GM12878 (cell line): ENCODE results near the gene TMEM231. TPM values are rescaled to one million over a fixed set of nuclear protein-coding genes. Genes with fewer than 3 reads are reported as not detected.

Source experiments
- ATAC-seq: fragments of 200-7000 bp; cut with Tn5 transposase; 3 replicates; pipeline ENCODE4 v1.9.1; 2020; ENCODE audit warnings: mild to moderate bottlenecking, moderate library complexity
- BruUV-seq: library from RNA; stranded (reverse); fragments of 400-500 nt; replicated peaks from 2 replicates; lab custom pipeline; 2021; lab: Mats Ljungman, UMichigan
- CTCF ChIA-PET: fragments of 300-600 bp; sonication (Branson Sonifier 250); formaldehyde crosslinking; extraction: SDS; loops from one replicate; lab custom pipeline; 2021; ENCODE audit warnings: inconsistent platforms; lab: Yijun Ruan, JAX
- POLR2A ChIA-PET: fragments of 350-600 bp; formaldehyde crosslinking; extraction: SDS; loops from one replicate; lab custom pipeline; 2021; ENCODE audit warnings: inconsistent platforms; lab: Charles Lee
- RAD21 ChIA-PET: fragments of 300-600 bp; sonication (Branson Sonifier 250); formaldehyde crosslinking; loops from one replicate; lab custom pipeline; 2023; ENCODE audit warnings: antibody characterized with exemption; ENCODE audit not compliant: unreplicated experiment; lab: Charles Lee
- SMC1A ChIA-PET: fragments of 300-600 bp; sonication (Branson Sonifier 250); formaldehyde crosslinking; loops from one replicate; lab custom pipeline; 2023; ENCODE audit not compliant: unreplicated experiment, uncharacterized antibody; lab: Charles Lee
- DNase-seq: peaks from one replicate; pipeline ENCODE4 v3.0.0-alpha.2; 2011; ENCODE audit warnings: low read depth, low spot score
- FAIRE-seq: peaks from 3 replicates; lab custom pipeline; 2011; peaks lifted over from hg19 to GRCh38; lab: Jason Lieb, UNC
- H2AFZ ChIP-seq: 2 replicates; pipeline ENCODE4 v1.6.0; 2011; ENCODE audit warnings: low read depth, low read length, control low read depth; ENCODE audit not compliant: control insufficient read depth
- H3K27ac ChIP-seq: 2 replicates; pipeline ENCODE4 v1.5.1; 2011; ENCODE audit warnings: control low read depth; ENCODE audit not compliant: control insufficient read depth, insufficient read depth
- H3K27me3 ChIP-seq, 2 experiments: replicated peaks in 1 of 2; 2 replicates each; pipeline versions ENCODE4 v1.6.0 to v1.6.1; 2011; ENCODE audit warnings: low read length in 1 of 2; ENCODE audit not compliant: control insufficient read depth in 2 of 2, insufficient read depth in 2 of 2
- H3K36me3 ChIP-seq, 2 experiments: 2 replicates each; pipeline ENCODE4 v1.5.1; 2011; ENCODE audit warnings: low read length in 1 of 2; ENCODE audit not compliant: control insufficient read depth in 2 of 2, insufficient read depth in 2 of 2
- H3K4me1 ChIP-seq: 2 replicates; pipeline ENCODE4 v1.6.1; 2011; ENCODE audit warnings: mild to moderate bottlenecking, low read length, moderate library complexity, mixed read lengths; ENCODE audit not compliant: control insufficient read depth, insufficient read depth
- H3K4me2 ChIP-seq: 2 replicates; pipeline ENCODE4 v1.6.0; 2011; ENCODE audit warnings: control low read depth; ENCODE audit not compliant: control insufficient read depth, insufficient read depth
- H3K4me3 ChIP-seq: fragments of 200-600 bp; sonication (generic); 2 replicates; pipeline ENCODE4 v1.5.1; 2016
- H3K79me2 ChIP-seq: 2 replicates; pipeline ENCODE4 v1.6.0; 2011; ENCODE audit warnings: low read length; ENCODE audit not compliant: control insufficient read depth, insufficient read depth
- H3K9ac ChIP-seq: 2 replicates; pipeline ENCODE4 v1.8.0; 2011; ENCODE audit warnings: low read length, control low read depth, mixed read lengths; ENCODE audit not compliant: control insufficient read depth, insufficient read depth
- H3K9me3 ChIP-seq: replicated peaks from 3 replicates; pipeline ENCODE4 v1.5.1; 2011; ENCODE audit warnings: mild to moderate bottlenecking, low read length; ENCODE audit not compliant: control insufficient read depth, insufficient read depth
- H4K20me1 ChIP-seq: 2 replicates; pipeline ENCODE4 v1.6.0; 2011; ENCODE audit not compliant: control insufficient read depth, insufficient read depth
- CREM ChIP-seq: IDR thresholded peaks from 2 replicates; pipeline ENCODE4 v1.6.1; 2014; ENCODE audit warnings: antibody characterized with exemption, low read depth
- DPF2 ChIP-seq: fragments of 450-650 bp; IDR thresholded peaks from 2 replicates; pipeline ENCODE4 v1.6.1; 2017; ENCODE audit warnings: mild to moderate bottlenecking
- IKZF1 ChIP-seq: fragments of 450-650 bp; conservative IDR thresholded peaks from 2 replicates; pipeline ENCODE4 v1.6.1; 2017; ENCODE audit warnings: antibody characterized with exemption, mild to moderate bottlenecking
- MTA3 ChIP-seq: IDR thresholded peaks from 2 replicates; pipeline ENCODE4 v1.6.1; 2012; ENCODE audit warnings: low read length, inconsistent platforms, borderline replicate concordance
- NR2C1 ChIP-seq: fragments of 450-650 bp; IDR thresholded peaks from 2 replicates; pipeline ENCODE4 v1.6.1; 2017; ENCODE audit warnings: antibody characterized with exemption, mild to moderate bottlenecking, moderate library complexity
- RBBP5 ChIP-seq: fragments of 200-600 bp; sonication (generic); conservative IDR thresholded peaks from 2 replicates; pipeline ENCODE4 v1.6.1; 2016
- REST ChIP-seq: IDR thresholded peaks from 2 replicates; pipeline ENCODE4 v1.6.1; 2012; ENCODE audit warnings: mild to moderate bottlenecking, low read depth, low read length
- SMC3 ChIP-seq: IDR thresholded peaks from 2 replicates; pipeline ENCODE4 v1.6.1; 2011; ENCODE audit warnings: low read length, improper control_type of control experiment, borderline replicate concordance
- SPI1 ChIP-seq: IDR thresholded peaks from 2 replicates; pipeline ENCODE4 v1.6.1; 2011; ENCODE audit warnings: low read depth, mild to moderate bottlenecking, low read length, moderate library complexity, borderline replicate concordance; ENCODE audit not compliant: insufficient read depth
- SREBF2 ChIP-seq: IDR thresholded peaks from 2 replicates; pipeline ENCODE4 v1.6.1; 2012; ENCODE audit warnings: mild to moderate bottlenecking, low read length
- SUPT20H ChIP-seq: IDR thresholded peaks from 2 replicates; pipeline ENCODE4 v1.6.1; 2011; ENCODE audit warnings: low read depth, mild to moderate bottlenecking, low read length, moderate library complexity, borderline replicate concordance; ENCODE audit not compliant: control insufficient read depth
- SUZ12 ChIP-seq: fragments of 200-600 bp; sonication (generic); IDR thresholded peaks from one replicate; pipeline ENCODE4 v1.6.1; 2018; ENCODE audit warnings: antibody characterized with exemption, mild to moderate bottlenecking; ENCODE audit not compliant: unreplicated experiment
- TAF1 ChIP-seq: IDR thresholded peaks from 2 replicates; pipeline ENCODE4 v1.6.1; 2011; ENCODE audit warnings: mild to moderate bottlenecking, low read depth, low read length, borderline replicate concordance
- TCF12 ChIP-seq: IDR thresholded peaks from 2 replicates; pipeline ENCODE4 v1.6.1; 2011; ENCODE audit warnings: low read depth, mild to moderate bottlenecking, low read length
- ZNF207 ChIP-seq: fragments of 450-650 bp; IDR thresholded peaks from 2 replicates; pipeline ENCODE4 v1.6.1; 2014; ENCODE audit warnings: antibody characterized with exemption, mild to moderate bottlenecking, borderline replicate concordance
- WGBS: methylation state at CpG from one replicate; pipeline ENCODE4 v1.1.6; 2016; ENCODE audit warnings: low lambda C conversion rate; ENCODE audit not compliant: insufficient replicate concordance, insufficient coverage; ENCODE audit errors: missing lambda C conversion rate; 5-methylcytosine and 5-hydroxymethylcytosine counted together
- in situ Hi-C: fragments of 300-500 bp; cut with MboI; formaldehyde crosslinking; loops from 9 replicates; pipeline ENCODE4 v1.14.3; 2018; ENCODE audit warnings: mixed read lengths
- intact Hi-C: fragments of 100-400 bp; cut with micrococcal nuclease; formaldehyde crosslinking; loops from one replicate; pipeline ENCODE4 v1.14.2; 2022; ENCODE audit not compliant: unreplicated experiment
- polyA plus RNA-seq, 11 experiments: library from polyadenylated mRNA; depleted of rRNA in 4 of 11; unstranded in 6 of 11; stranded (reverse) in 5 of 11; fragments of >200 nt; fragmentation: Nextera tagmentation in 4 of 11; fragmentation: Illumina TruSeq in 1 of 11; extraction: Ambion mirVana in 4 of 11; extraction: Trizol in 1 of 11; gene quantifications; 1 replicate in 1 of 11; 2 replicates in 10 of 11; pipeline versions ENCODE4 v1.2.1 to v1.2.3, GENCODE V29; 2011 to 2016; ENCODE audit warnings: inconsistent platforms in 2 of 11, missing spikeins in 2 of 11, low read depth in 1 of 11
- total RNA-seq, 4 experiments: library from RNA; depleted of rRNA in 3 of 4; stranded (reverse); fragments of >200 nt in 3 of 4; fragmentation: Illumina TruSeq in 1 of 4; extraction: Trizol in 1 of 4; gene quantifications; 2 replicates each; pipeline versions ENCODE4 v1.2.1 to v1.2.3, GENCODE V29; 2013 to 2021
- TF ChIP-seq, protein P1 (sequence below), 3 experiments: IDR thresholded peaks in 2 of 3; conservative IDR thresholded peaks in 1 of 3; 2 replicates each; pipeline ENCODE4 v1.5.1; 2011; ENCODE audit warnings: low read depth in 3 of 3, low read length in 3 of 3, mild to moderate bottlenecking in 3 of 3, control low read depth in 2 of 3, moderate library complexity in 2 of 3, inconsistent platforms in 1 of 3, mixed read lengths in 1 of 3; ENCODE audit not compliant: control insufficient read depth in 2 of 3, insufficient read depth in 1 of 3; ENCODE audit errors: extremely low read depth in 1 of 3
- TF ChIP-seq, protein P2 (sequence below): IDR thresholded peaks from 2 replicates; pipeline ENCODE4 v1.6.1; 2012; ENCODE audit warnings: low read depth, low read length, improper control_type of control experiment

The TMEM231 gene
- total and polyA plus RNA-seq, 10 of the 15 experiments (the other 5 are each of a cell fraction or from before 2014, with no cell fraction given): 1.2 to 9.1 (median 5.9) TPM

GRCh38 chr16:75495076-75495674 is 60.9 kb downstream of the TMEM231 start, which contains the start of gene CHST6 (continued):
- TF ChIP-seq, protein P1, sequence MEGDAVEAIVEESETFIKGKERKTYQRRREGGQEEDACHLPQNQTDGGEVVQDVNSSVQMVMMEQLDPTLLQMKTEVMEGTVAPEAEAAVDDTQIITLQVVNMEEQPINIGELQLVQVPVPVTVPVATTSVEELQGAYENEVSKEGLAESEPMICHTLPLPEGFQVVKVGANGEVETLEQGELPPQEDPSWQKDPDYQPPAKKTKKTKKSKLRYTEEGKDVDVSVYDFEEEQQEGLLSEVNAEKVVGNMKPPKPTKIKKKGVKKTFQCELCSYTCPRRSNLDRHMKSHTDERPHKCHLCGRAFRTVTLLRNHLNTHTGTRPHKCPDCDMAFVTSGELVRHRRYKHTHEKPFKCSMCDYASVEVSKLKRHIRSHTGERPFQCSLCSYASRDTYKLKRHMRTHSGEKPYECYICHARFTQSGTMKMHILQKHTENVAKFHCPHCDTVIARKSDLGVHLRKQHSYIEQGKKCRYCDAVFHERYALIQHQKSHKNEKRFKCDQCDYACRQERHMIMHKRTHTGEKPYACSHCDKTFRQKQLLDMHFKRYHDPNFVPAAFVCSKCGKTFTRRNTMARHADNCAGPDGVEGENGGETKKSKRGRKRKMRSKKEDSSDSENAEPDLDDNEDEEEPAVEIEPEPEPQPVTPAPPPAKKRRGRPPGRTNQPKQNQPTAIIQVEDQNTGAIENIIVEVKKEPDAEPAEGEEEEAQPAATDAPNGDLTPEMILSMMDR (IDR thresholded peaks at IDR 0.05 in 2 of 3, conservative IDR thresholded peaks at IDR 0.05 in 1 of 3; ENCODE audit: control insufficient read depth in 2 of 3, extremely low read depth in 1 of 3, insufficient read depth in 1 of 3, low read depth in 3 of 3, low read length in 3 of 3): no peak
- TF ChIP-seq MTA3 (no peak), SREBF2 (no peak)

- Histone ChIP-seq H4K20me1 (no peaks in the 10 kb centered on the region), H3K4me3 (peak overlapping the region; percentile 64), H3K9me3 (no peaks in the 10 kb centered on the region), H3K79me2 (no peaks in the 10 kb centered on the region), H3K36me3 (no peaks in the 10 kb centered on the region), H3K9ac (0 out of 2 replicates have a peak overlapping the region, but pooled peaks have one; percentile 7), H3K27me3 (no peaks in the 10 kb centered on the region; a peak in 1 of 4 replicates), H3K4me2 (peak overlapping the region; percentile 72), H3K4me1 (peaks cover 13% of the 10 kb centered on the region), H2AFZ (peak overlapping the region; percentile 68), H3K27ac (no peak overlapping the region)
- ChIA-PET RAD21 (no interaction called here), POLR2A (no interaction called here), SMC1A (no interaction called here), CTCF (interaction anchor here (0.7 to 1.3 kb wide), 4 partner anchors 23 to 27 kb away, joined by 3 to 4 read pairs (median 4); no protein-coding TSS in a partner anchor)
- ATAC-seq: no peak
- TF ChIP-seq, protein P2, sequence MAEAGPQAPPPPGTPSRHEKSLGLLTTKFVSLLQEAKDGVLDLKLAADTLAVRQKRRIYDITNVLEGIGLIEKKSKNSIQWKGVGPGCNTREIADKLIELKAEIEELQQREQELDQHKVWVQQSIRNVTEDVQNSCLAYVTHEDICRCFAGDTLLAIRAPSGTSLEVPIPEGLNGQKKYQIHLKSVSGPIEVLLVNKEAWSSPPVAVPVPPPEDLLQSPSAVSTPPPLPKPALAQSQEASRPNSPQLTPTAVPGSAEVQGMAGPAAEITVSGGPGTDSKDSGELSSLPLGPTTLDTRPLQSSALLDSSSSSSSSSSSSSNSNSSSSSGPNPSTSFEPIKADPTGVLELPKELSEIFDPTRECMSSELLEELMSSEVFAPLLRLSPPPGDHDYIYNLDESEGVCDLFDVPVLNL: no peak
- TF ChIP-seq RBBP5 (no peak), CREM (no peak), TAF1 (no peak), ZNF207 (no peak), IKZF1 (no peak), DPF2 (no peak), TCF12 (no peak), NR2C1 (no peak), SUZ12 (no peak), SPI1 (no peak), SMC3 (no peak), REST (no peak), SUPT20H (no peak)
- no TSS peak for BruUV-seq
- DNase-seq: no peak
- FAIRE-seq: no peak
- in situ Hi-C loops: no loop called here
- intact Hi-C loops: no loop called here
- 33% methylated on average over 26 of the region's 26 CpGs for WGBS
These were observed 61.4 kb downstream of the TMEM231 start for GRCh38 chr16:75494661-75495075.
